ENCODE measurements around the gene CTTN.
"Not testable (repeated sequence)": the region's sequence is repeated elsewhere in the genome, so short reads cannot be mapped to it uniquely, and the experiment has no call there.

The CTTN gene

DNA sequence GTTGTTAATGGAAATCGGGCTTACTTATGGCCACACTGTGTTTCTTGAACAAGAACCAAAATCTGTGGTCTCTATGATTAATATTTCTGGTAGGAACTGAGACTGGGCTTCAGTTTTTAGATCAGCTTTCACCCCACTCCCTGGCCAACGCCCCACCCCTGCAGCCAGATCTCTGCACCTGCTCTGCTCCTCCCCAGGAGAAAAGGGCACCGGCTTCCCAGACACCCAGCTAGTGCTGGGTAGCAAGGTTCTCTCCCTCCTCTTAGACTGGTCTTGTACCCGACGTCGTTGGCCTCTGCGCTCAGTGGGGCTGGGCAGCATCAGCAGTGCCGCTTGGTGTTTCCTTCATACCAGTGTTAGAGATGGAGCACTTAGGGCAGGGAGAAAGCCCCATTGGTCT, 17.0 kb upstream of the CTTN start:
- DNase-seq (ENCODE audit: low spot score), result no peak

DNA sequence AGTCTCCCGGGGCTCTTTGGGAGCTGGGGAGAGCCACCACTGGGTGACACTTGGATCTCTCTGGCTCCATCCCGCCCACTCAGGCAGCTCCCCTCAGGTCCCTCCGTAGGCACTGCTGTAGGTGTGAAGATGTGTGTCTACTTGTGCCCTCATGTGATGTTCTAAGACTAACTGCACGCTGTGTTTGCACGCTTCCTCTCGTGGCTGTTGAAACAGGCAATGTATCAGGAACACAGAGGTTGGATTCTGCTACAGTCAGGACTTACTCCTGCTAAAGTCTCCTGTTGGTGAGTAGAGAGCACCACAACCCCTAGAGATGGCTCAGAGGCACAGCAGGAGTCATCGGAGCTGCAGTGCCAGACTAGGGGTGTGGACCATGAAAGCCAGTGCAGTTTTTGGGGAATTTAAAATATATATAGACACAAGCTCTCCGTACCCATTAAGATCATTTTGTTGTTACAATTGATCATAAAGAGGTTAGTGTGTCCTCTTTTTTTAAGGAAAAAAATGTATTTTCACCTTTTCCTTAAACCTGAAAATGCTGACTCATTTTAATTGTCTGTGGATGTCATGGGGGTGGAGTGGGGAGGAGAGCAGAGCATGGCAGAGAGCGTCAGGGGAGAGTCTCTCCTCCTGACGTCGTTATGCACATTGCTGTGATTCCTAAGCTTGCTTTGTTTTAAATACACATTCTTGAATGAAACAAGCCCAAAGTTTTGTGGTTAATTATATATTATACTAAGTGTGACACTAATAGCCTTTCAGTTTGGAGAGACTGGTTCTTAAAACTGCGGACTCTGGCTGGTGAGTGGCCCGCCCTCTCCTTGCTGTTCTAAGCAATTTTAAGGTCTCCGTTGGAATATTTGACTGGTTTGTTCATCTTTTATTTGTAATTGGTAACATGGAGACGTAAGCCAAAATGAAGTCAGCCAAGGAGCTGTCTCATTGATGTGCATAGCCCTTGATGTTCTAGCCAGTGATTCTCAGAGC, 16.2 kb upstream of the CTTN start:
- no peak for DNase-seq (ENCODE audit: low spot score)

DNA sequence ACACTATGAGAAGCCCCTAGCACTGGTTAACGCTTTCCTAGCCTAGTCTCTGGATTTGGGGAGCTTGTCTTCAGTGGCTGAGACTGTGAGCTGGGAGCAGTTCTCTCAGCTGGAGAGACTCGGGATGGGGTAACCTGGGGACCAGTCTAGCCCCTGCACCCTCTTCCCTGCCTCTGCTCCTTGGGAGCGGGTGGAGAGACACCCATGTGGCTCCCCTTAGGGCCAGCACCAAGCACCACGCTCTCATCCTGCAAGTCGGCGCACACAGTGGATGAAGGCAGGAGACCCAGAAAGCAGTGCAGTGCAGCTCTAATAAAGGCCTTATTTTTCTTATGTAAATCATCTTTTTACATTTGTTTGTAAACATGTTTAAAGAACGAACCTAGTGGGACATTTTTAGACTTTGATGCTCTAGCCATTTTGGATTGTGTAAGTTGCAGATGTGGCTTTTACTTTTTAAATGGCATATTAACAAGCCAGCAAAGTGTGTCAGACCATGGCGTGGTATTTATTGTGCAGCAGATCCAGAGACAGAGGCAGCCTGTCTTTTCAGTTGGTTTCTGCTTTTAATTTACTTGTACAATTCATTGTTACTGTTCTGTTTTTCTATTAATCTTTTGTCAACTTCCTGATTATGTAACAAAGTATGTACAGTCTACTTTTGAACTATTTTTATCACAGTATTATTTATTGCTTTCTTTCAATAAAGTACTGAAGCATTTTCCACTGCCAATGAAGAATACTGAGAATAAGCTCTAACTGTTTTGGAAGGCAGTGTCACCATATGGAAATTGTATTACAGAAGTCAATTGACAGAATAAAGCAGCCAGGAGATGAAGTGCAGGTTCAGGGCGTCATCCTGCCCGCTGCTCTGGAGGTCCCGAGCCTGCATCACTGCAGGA, 14.4 kb upstream of the CTTN start:
- DNase-seq (ENCODE audit: low spot score), result peak; percentile 40

DNA sequence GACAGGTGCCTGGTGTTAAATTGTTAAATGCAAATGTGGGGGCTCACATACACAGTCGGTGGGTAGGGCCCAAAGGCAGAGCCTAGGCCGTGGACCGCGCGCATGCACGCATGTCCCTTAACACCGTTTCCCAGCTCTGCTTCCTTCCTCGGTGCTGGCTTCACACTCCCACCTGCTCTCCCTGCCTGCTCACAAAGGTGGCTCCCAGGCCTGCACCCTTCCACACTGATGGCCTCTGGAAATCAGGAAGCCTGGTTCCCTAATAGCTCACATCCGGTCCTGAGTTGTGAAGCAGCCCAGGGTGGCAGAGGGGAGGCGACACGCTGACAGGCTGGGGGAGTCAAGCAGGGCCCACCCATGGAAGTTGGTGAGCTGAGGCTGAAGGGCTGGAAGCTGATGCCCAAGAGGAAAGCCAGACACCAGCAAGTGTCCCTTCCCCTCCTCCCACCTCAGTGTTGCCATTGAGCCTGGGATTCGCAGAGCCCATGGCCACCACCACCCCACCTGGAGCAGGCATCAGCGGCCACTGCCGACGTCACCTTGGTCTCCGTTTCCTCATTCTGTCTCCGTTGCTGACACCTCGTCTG, 13.7 kb upstream of the CTTN start:
- DNase-seq (ENCODE audit: low spot score), result no peak

DNA sequence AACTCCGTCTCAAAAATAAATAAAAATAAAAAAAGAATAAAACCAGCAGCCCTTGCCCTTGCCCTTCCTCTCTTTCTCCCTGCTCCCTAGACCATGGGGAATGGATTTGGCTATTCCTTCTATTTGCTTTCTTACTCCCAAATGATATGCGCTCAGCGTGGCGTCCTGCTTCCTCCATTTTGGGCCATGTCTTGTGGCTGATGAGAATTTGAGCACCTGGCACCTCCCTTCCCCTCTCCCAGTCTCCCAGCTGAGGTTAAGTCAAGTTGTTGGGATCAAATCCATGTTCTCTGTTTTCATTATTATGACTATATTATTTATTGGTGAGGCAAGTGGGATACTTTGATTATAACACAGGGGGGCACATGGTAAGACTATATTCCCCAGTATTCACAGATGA, 10.8 kb upstream of the CTTN start:
- no peak for DNase-seq (ENCODE audit: low spot score)

- DNase-seq (ENCODE audit: low spot score), result no peak
These were observed 9.1 kb upstream of the CTTN start for GRCh38 chr11:70389201-70389600.

GRCh38 chr11:70390882-70391281, 7.4 kb upstream of the CTTN start:
- not testable (repeated sequence) for DNase-seq (ENCODE audit: low spot score)

- DNase-seq (ENCODE audit: low spot score), result no peak
These were observed 3.9 kb upstream of the CTTN start for GRCh38 chr11:70394211-70394950.

- no peak for DNase-seq (ENCODE audit: low spot score)
These were observed 870 bp upstream of the CTTN start for GRCh38 chr11:70397336-70397982.

GRCh38 chr11:70398834-70399680, 728 bp downstream of the CTTN start:
- DNase-seq (ENCODE audit: low spot score), result no peak

DNA sequence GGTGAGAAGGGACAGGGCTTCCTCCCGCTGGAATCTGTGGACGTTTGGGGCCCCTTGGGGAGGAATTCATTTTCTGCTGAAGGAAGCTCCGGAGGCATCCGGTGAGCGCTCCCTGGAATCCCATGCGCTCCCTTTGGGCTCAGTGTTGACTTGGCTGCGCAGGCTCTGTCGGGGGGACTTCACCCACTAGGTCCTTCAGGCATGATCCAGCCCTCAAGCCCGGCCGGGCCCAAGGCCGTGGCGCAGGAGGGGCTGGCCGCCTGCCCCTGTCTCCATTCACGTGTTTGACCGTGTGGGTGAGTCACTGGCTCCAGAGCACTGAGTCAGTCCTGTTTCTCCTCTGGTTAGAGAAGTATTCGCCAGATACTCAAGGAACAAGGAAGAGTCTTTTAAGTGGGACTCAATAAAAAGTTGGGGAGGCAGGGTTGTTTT, 1.4 kb downstream of the CTTN start:
- peak; percentile 65 for DNase-seq (ENCODE audit: low spot score)

DNA sequence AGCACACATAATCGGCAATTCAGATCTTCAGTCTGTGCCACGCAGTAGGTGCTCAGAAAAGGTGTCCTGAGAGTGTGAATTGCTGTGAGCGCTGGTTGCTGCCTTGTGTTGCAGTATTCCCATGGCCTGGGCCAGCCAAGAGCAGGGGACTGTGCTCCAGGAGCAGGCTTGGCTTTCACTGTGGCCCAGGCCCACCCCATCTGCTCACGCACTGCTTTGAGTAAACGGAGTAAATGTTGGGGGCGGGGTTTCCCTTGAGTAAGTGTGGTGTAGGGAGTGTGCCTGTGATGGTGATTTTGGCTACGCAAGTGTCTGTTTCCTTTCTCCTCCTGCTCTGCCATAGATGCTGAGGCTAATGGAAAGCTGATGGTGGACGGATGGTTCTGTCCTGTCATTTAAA, 2.3 kb downstream of the CTTN start:
- no peak for DNase-seq (ENCODE audit: low spot score)

DNA sequence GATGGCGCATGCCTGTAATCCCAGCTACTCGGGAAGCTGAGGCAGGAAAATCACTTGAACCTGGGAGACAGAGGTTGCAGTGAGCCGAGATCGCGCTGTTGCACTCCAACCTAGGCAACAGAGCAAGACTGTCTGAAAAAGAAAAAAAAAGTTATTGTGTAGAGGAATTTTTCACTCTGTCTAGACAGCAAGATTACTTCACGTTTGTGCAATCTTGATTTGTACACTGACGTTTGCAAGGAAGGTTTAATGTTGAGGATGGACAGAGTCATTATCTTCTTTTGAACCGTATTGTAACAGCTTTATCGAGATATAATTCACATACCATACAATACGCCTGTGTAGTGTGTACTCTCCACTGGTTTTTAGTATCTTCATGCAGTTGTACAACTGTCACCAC, 3.7 kb downstream of the CTTN start:
- DNase-seq (ENCODE audit: low spot score), result no peak

GRCh38 chr11:70402685-70403084, 4.4 kb downstream of the CTTN start:
- no peak for DNase-seq (ENCODE audit: low spot score)

- DNase-seq (ENCODE audit: low spot score), result no peak
These were observed 5.9 kb downstream of the CTTN start for GRCh38 chr11:70404244-70404643.

GRCh38 chr11:70405679-70406395, 7.5 kb downstream of the CTTN start:
- DNase-seq (ENCODE audit: low spot score), result peak; percentile 29

- DNase-seq (ENCODE audit: low spot score), result no peak
These were observed 8.8 kb downstream of the CTTN start for GRCh38 chr11:70407121-70407520.

DNA sequence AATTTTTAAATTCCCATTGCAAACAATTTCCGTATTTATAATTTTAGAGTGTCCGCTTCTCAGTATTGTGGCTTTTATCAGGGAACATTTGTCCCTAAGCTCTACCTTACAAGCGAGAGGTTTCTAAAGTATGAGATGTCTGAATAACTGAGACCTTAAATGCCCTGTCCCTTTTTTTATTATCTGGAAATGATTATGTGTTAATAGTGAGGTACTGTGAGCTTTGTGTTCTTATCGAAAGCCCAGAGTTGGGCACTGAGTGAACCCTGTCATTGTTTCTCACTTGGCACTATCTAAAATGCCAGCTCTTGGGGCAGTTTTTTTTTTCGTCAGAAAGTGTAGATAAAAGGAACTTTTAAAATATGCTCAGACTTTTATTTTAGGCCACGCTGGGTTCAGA, 9.5 kb downstream of the CTTN start:
- no peak for DNase-seq (ENCODE audit: low spot score)

DNA sequence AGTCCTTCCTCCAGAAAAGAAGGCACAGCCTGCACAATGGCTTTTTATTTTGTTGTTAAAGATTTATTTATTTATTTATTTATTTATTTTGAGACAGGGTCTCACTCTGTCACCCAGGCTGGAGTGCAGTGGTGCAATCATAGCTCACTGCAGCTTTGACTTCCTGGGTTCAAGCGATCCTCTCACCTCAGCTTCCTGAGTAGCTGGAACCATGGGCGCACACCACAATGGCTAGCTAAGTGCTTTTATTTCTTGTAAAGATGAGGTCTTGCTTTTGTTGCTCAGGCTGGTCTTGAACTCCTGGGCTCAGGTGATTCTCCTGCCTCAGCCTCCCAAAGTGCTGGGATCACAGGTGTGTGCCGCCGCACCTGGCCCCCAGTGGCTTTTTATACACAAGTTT, 10.0 kb downstream of the CTTN start:
- DNase-seq (ENCODE audit: low spot score), result not testable (repeated sequence)

DNA sequence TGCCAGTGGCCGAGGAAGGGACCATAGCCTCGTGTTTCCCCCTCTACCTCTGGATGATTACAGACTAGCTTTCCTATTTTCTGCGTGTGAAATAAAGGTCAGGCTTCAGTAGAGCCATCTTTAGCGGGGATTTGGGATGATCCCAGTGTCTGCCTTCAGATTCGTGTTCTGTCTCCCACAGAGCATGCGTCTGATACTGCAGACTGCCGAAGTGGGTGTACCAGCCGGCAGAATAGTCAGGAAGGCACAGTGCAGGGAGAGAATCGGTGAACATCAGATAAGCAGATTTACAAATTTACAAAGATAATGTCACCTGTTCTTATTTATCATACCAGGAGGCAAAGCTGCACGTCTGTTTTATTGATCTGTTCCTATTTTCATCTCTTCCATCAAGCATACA, 11.1 kb downstream of the CTTN start:
- DNase-seq (ENCODE audit: low spot score), result no peak

All from pons (tissue), 1 donor.